Measurements from ENCODE around the gene NR4A1.

DNA sequence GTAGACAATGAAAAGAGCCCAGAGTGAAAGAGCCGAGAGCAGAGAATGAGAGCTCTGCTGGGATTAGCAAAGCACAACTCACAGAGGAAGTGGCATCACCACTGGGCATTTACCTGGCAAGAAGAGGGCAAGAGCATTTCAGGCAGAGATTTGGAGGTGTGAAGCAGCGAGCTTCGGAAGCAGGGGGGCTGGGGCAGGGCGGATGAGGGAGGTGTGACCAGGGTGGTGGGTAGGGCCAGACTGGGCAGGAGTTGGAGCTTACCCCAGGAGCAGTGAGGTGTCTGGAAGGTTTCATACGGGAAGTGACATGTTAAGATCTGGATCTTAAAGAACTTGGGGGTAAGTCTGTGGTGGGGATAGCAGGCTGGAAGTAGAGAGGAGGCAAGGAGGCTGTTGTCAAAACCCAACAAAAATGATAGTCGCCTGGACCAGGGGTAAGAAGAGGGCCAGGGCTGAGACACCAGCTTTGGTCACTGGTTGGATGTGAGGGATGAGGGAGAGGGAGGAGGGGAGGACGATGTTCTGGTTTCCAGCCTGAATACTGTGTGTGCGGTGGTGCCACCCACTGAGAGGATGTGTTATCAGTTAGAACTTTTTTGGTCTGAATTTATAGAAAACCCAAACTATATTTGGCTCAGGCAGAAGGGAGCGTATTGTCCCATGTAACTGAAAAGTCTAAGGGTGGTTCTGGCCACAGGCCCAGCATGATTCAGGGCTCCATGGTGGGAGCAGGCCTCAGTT is 33.4 kb downstream of the NR4A1 start:
- TF ChIP-seq EZH2 (IDR thresholded peaks at IDR 0.05; ENCODE audit: borderline replicate concordance, low read depth, low read length, poor library complexity, severe bottlenecking), result no peak
- TF ChIP-seq, protein P1, sequence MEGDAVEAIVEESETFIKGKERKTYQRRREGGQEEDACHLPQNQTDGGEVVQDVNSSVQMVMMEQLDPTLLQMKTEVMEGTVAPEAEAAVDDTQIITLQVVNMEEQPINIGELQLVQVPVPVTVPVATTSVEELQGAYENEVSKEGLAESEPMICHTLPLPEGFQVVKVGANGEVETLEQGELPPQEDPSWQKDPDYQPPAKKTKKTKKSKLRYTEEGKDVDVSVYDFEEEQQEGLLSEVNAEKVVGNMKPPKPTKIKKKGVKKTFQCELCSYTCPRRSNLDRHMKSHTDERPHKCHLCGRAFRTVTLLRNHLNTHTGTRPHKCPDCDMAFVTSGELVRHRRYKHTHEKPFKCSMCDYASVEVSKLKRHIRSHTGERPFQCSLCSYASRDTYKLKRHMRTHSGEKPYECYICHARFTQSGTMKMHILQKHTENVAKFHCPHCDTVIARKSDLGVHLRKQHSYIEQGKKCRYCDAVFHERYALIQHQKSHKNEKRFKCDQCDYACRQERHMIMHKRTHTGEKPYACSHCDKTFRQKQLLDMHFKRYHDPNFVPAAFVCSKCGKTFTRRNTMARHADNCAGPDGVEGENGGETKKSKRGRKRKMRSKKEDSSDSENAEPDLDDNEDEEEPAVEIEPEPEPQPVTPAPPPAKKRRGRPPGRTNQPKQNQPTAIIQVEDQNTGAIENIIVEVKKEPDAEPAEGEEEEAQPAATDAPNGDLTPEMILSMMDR (conservative IDR thresholded peaks at IDR 0.05; ENCODE audit: low read depth, low read length), result no peak

Measured in A673 (cell line).